KMS-11 (cell line): ENCODE data around the gene CD247.

Experiments
- H2AFZ ChIP-seq: fragments of 200-600 bp; sonication (generic); 2 replicates; pipeline ENCODE4 v1.6.1; 2016; ENCODE audit warnings: antibody characterized with exemption, mixed run types, low read depth
- H3K27ac ChIP-seq: fragments of 200-600 bp; sonication (generic); 2 replicates; pipeline ENCODE4 v1.6.1; 2016; ENCODE audit warnings: mild to moderate bottlenecking, mixed run types
- H3K27me3 ChIP-seq: fragments of 200-600 bp; sonication (generic); 2 replicates; pipeline ENCODE4 v1.6.1; 2017; ENCODE audit warnings: mild to moderate bottlenecking, low read depth, mixed run types, moderate library complexity; ENCODE audit not compliant: insufficient read depth
- H3K36me3 ChIP-seq: fragments of 200-600 bp; sonication (generic); 2 replicates; pipeline ENCODE4 v1.6.1; 2017; ENCODE audit warnings: mild to moderate bottlenecking, mixed run types; ENCODE audit not compliant: insufficient read depth
- H3K4me1 ChIP-seq: fragments of 200-600 bp; sonication (generic); 2 replicates; pipeline ENCODE4 v1.6.1; 2016; ENCODE audit warnings: mild to moderate bottlenecking, low read depth, mixed run types; ENCODE audit not compliant: poor library complexity, severe bottlenecking
- H3K4me2 ChIP-seq: fragments of 200-600 bp; sonication (generic); 2 replicates; pipeline ENCODE4 v1.7.0; 2016; ENCODE audit warnings: mild to moderate bottlenecking, mixed run types
- H3K4me3 ChIP-seq: fragments of 200-600 bp; sonication (generic); IDR thresholded peaks from 2 replicates; pipeline ENCODE4 v1.6.1; 2017; ENCODE audit warnings: low read depth, low read length, mixed read lengths; ENCODE audit not compliant: insufficient read depth
- H3K79me2 ChIP-seq: fragments of 200-600 bp; sonication (generic); 2 replicates; pipeline ENCODE4 v1.6.1; 2016; ENCODE audit warnings: low read depth, mixed run types; ENCODE audit not compliant: insufficient read depth
- H3K9ac ChIP-seq: fragments of 200-600 bp; sonication (generic); 2 replicates; pipeline ENCODE4 v1.6.1; 2016; ENCODE audit warnings: mild to moderate bottlenecking, mixed run types
- H4K20me1 ChIP-seq: fragments of 200-600 bp; sonication (generic); 2 replicates; pipeline ENCODE4 v1.6.1; 2016; ENCODE audit warnings: mild to moderate bottlenecking, mixed run types; ENCODE audit not compliant: insufficient read depth
- TF ChIP-seq, protein P1 (sequence below): fragments of 200-600 bp; sonication (generic); conservative IDR thresholded peaks from 2 replicates; pipeline ENCODE4 v1.6.1; 2017; ENCODE audit warnings: low read depth, mild to moderate bottlenecking, antibody characterized with exemption, low read length, moderate library complexity, mixed read lengths

The CD247 gene

DNA sequence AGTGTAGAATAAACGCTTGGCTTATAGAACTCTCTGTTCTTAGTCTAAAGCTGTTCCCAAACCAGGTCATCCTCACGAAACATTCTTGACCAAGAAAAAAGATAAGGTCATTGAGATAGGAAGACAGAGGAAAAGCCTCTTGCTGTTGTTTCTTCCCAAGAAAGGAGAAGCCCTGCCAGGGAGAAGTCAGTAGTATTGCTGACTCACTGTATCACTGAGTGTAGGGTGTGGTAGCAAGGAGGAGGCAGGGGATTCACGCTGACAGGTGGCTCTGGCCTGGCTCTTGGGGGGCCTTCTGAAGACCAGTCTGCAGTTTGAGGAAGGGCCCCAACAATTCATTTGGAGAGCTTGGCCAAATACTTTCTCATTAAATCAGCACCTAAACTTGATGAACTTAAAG, 97.8 kb downstream of the CD247 start:
- no peak overlapping the region for H3K27ac ChIP-seq
- H3K4me2 ChIP-seq: no peak overlapping the region
- H3K9ac ChIP-seq: no peak overlapping the region
- no peaks in the 10 kb centered on the region for H3K79me2 ChIP-seq
- no peaks in the 10 kb centered on the region for H3K27me3 ChIP-seq
- TF ChIP-seq, protein P1, sequence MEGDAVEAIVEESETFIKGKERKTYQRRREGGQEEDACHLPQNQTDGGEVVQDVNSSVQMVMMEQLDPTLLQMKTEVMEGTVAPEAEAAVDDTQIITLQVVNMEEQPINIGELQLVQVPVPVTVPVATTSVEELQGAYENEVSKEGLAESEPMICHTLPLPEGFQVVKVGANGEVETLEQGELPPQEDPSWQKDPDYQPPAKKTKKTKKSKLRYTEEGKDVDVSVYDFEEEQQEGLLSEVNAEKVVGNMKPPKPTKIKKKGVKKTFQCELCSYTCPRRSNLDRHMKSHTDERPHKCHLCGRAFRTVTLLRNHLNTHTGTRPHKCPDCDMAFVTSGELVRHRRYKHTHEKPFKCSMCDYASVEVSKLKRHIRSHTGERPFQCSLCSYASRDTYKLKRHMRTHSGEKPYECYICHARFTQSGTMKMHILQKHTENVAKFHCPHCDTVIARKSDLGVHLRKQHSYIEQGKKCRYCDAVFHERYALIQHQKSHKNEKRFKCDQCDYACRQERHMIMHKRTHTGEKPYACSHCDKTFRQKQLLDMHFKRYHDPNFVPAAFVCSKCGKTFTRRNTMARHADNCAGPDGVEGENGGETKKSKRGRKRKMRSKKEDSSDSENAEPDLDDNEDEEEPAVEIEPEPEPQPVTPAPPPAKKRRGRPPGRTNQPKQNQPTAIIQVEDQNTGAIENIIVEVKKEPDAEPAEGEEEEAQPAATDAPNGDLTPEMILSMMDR: no peak
- no peak overlapping the region for H2AFZ ChIP-seq
- no peaks in the 10 kb centered on the region for H3K4me1 ChIP-seq
- no peaks in the 10 kb centered on the region for H4K20me1 ChIP-seq
- H3K36me3 ChIP-seq: no peaks in the 10 kb centered on the region
- H3K4me3 ChIP-seq: no peak overlapping the region

DNA sequence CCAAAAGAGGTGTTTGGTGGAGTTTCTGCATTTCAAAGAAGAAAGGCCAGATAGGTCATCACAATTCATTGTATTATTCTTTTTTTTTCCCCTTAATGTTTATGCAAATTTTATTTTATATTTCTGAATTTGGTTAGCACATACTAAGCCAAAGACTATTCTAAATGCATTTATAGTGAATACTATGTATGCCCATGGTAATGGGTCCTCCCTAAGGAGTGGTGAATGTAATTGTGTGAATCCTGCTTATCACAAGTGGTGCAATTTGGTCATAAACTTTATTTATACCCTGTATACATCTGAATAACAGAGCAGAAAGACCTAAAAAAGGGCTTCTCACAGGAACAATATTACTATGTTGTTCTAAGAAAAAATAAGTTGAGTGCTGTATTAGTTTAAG, 99.1 kb downstream of the CD247 start:
- H3K27ac ChIP-seq: no peak overlapping the region
- no peaks in the 10 kb centered on the region for H3K79me2 ChIP-seq
- H3K27me3 ChIP-seq: no peaks in the 10 kb centered on the region
- no peaks in the 10 kb centered on the region for H3K36me3 ChIP-seq
- H3K4me3 ChIP-seq: no peak overlapping the region
- H4K20me1 ChIP-seq: no peaks in the 10 kb centered on the region
- H2AFZ ChIP-seq: no peak overlapping the region
- TF ChIP-seq, protein P1: no peak
- no peak overlapping the region for H3K4me2 ChIP-seq
- H3K4me1 ChIP-seq: no peaks in the 10 kb centered on the region
- no peak overlapping the region for H3K9ac ChIP-seq

GRCh38 chr1:167418391-167418790, 99.9 kb downstream of the CD247 start:
- H3K27ac ChIP-seq: no peak overlapping the region
- H3K9ac ChIP-seq: no peak overlapping the region
- H3K27me3 ChIP-seq: no peaks in the 10 kb centered on the region
- no peaks in the 10 kb centered on the region for H3K79me2 ChIP-seq
- H2AFZ ChIP-seq: no peak overlapping the region
- no peak overlapping the region for H3K4me2 ChIP-seq
- TF ChIP-seq, protein P1: no peak
- no peaks in the 10 kb centered on the region for H3K4me1 ChIP-seq
- no peaks in the 10 kb centered on the region for H3K36me3 ChIP-seq
- H4K20me1 ChIP-seq: no peaks in the 10 kb centered on the region
- H3K4me3 ChIP-seq: no peak overlapping the region

DNA sequence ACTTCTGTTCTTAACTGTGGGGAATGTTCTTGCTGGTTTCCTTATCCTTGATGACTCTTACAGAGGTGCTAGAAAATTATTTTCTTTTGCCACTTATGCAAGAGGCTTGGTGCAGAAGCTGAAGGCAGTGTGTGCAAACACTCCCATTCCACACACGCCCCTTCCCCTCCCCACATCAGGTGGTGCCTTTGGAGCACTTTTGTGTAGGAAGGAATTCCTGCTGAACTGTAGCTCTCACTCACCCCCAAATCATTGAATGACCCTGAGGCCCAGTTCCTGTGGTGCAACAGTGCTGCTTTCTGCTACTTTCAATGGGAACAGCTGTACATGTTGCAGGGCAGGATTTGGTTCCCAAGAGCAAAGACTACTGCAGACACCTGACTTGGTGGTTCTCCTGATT, 101.8 kb downstream of the CD247 start:
- no peak overlapping the region for H2AFZ ChIP-seq
- no peak overlapping the region for H3K9ac ChIP-seq
- no peaks in the 10 kb centered on the region for H3K27me3 ChIP-seq
- H3K4me2 ChIP-seq: no peak overlapping the region
- H3K27ac ChIP-seq: no peak overlapping the region
- TF ChIP-seq, protein P1: no peak
- no peaks in the 10 kb centered on the region for H3K79me2 ChIP-seq
- no peaks in the 10 kb centered on the region for H4K20me1 ChIP-seq
- H3K4me3 ChIP-seq: no peak overlapping the region
- no peaks in the 10 kb centered on the region for H3K4me1 ChIP-seq
- H3K36me3 ChIP-seq: no peaks in the 10 kb centered on the region
